ENCODE results near the gene STK39. TPM values are rescaled to one million over a fixed set of nuclear protein-coding genes. Genes with fewer than 3 reads are reported as not detected.

STK39 gene
- total RNA-seq, 2 experiments from 2014 or later, result 17.7 to 41.1 TPM

DNA sequence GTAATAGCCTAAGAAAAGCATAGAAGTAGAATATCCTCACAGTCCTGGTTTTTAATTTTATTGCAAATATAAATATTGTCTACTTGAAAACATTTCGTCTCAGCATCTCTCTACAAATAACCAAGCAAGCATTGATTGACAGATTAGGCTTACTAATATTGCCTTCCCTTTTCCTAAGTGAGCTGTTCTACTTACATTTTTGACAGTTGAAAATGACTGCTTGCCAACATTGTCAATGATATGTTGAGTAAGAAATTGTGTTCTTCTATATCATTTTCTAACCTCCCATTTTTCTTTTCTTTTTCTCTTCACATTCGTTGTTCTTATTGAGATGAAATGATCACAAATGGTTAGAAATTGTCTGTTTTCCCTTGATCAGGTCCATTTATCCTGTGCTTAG is 47.0 kb upstream of the STK39 start:
- ChIA-PET POLR2A (interaction anchor here (0.6 kb wide), 1 partner anchor 90 kb away, joined by 4 read pairs; no protein-coding TSS in a partner anchor), CTCF (ENCODE audit: unreplicated experiment) (no interaction called here)
- TF ChIP-seq, protein P1, sequence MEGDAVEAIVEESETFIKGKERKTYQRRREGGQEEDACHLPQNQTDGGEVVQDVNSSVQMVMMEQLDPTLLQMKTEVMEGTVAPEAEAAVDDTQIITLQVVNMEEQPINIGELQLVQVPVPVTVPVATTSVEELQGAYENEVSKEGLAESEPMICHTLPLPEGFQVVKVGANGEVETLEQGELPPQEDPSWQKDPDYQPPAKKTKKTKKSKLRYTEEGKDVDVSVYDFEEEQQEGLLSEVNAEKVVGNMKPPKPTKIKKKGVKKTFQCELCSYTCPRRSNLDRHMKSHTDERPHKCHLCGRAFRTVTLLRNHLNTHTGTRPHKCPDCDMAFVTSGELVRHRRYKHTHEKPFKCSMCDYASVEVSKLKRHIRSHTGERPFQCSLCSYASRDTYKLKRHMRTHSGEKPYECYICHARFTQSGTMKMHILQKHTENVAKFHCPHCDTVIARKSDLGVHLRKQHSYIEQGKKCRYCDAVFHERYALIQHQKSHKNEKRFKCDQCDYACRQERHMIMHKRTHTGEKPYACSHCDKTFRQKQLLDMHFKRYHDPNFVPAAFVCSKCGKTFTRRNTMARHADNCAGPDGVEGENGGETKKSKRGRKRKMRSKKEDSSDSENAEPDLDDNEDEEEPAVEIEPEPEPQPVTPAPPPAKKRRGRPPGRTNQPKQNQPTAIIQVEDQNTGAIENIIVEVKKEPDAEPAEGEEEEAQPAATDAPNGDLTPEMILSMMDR (conservative IDR thresholded peaks at IDR 0.05; ENCODE audit: low read length), result no peak
- TF ChIP-seq EZH2phosphoT487 (IDR thresholded peaks at IDR 0.05; ENCODE audit: borderline replicate concordance, low read depth, low read length), result no peak
- H3K9me3 ChIP-seq (ENCODE audit: low read length), result no peaks in the 10 kb centered on the region
- no peak overlapping the region for H2AFZ ChIP-seq (ENCODE audit: low read length)
- H4K20me1 ChIP-seq (ENCODE audit: insufficient read depth, low read length), result no peaks in the 10 kb centered on the region
- no peaks in the 10 kb centered on the region for H3K9me2 ChIP-seq (ENCODE audit: insufficient read depth, low read length)
- no peak overlapping the region for H3K4me2 ChIP-seq (ENCODE audit: low read length)
- no peak overlapping the region for H3K4me3 ChIP-seq (ENCODE audit: low read depth, low read length, poor library complexity, severe bottlenecking)
- H3K36me3 ChIP-seq (ENCODE audit: insufficient read depth, low read length), result no peaks in the 10 kb centered on the region
- no peaks in the 10 kb centered on the region for H3K4me1 ChIP-seq (ENCODE audit: insufficient read depth, low read length, poor library complexity, severe bottlenecking)
- no peaks in the 10 kb centered on the region for H3K79me2 ChIP-seq (ENCODE audit: insufficient read depth, low read depth, low read length)
- H3K27ac ChIP-seq (ENCODE audit: low read depth, low read length, poor library complexity, severe bottlenecking), result no peak overlapping the region
- intact Hi-C loops (cut with micrococcal nuclease; ENCODE audit: unreplicated experiment), result no loop called here
- BruUV-seq (replicated peaks), result no TSS peak
- DNase-seq (ENCODE audit: low spot score), result no peak

DNA sequence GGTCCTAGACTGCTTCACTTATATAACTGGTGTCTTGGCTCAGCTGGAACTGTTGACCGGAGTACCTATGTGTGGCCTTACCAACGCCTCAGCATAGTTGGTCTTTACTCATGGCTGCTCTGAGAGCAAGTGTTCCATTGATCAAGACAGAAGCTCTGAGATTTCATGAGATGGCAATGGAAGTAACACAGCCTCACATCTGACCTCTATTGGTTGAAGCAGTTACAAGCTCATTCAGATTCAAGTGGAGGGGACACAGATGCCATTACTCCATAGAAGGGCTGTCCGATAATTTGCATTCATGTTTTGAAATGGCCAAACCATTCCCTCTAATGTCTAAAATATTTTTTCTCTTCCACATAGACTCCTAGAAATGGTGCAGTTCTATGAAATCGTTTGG is 46.4 kb upstream of the STK39 start:
- ChIA-PET POLR2A (no interaction called here), CTCF (ENCODE audit: unreplicated experiment) (interaction anchor here (0.5 kb wide), 1 partner anchor 1157 kb away, joined by 3 read pairs; no protein-coding TSS in a partner anchor)
- H3K36me3 ChIP-seq (ENCODE audit: insufficient read depth, low read length), result no peaks in the 10 kb centered on the region
- no TSS peak for BruUV-seq (replicated peaks)
- no peak overlapping the region for H3K27ac ChIP-seq (ENCODE audit: low read depth, low read length, poor library complexity, severe bottlenecking)
- H3K4me2 ChIP-seq (ENCODE audit: low read length), result no peak overlapping the region
- no peaks in the 10 kb centered on the region for H3K9me2 ChIP-seq (ENCODE audit: insufficient read depth, low read length)
- H3K79me2 ChIP-seq (ENCODE audit: insufficient read depth, low read depth, low read length), result no peaks in the 10 kb centered on the region
- intact Hi-C loops (cut with micrococcal nuclease; ENCODE audit: unreplicated experiment), result no loop called here
- H3K4me3 ChIP-seq (ENCODE audit: low read depth, low read length, poor library complexity, severe bottlenecking), result no peak overlapping the region
- no peak for TF ChIP-seq EZH2phosphoT487 (IDR thresholded peaks at IDR 0.05; ENCODE audit: borderline replicate concordance, low read depth, low read length)
- TF ChIP-seq, protein P1 (conservative IDR thresholded peaks at IDR 0.05; ENCODE audit: low read length), result no peak
- H3K9me3 ChIP-seq (ENCODE audit: low read length), result no peaks in the 10 kb centered on the region
- H2AFZ ChIP-seq (ENCODE audit: low read length), result no peak overlapping the region
- no peaks in the 10 kb centered on the region for H4K20me1 ChIP-seq (ENCODE audit: insufficient read depth, low read length)
- H3K4me1 ChIP-seq (ENCODE audit: insufficient read depth, low read length, poor library complexity, severe bottlenecking), result no peaks in the 10 kb centered on the region
- no peak for DNase-seq (ENCODE audit: low spot score)

DNA sequence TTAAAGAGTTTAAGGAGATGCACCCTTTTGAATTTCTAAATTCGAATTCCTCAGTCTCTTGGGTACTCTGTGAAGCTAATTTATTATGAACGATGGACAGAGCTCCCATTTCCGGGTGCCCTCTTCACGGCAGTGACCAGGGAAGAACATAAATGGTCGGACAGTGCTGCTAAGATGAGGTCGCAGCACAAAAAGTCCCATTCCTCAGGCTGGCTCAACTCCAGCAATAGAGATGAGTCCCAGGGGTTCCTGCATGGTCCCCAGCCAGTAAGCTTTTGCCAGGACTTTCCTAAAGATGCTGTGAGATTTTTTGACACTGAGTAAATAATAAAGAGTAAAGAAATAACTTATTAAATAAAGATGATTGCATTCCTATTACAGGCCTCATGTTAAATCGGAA is 43.0 kb upstream of the STK39 start:
- DNase-seq (ENCODE audit: low spot score), result no peak
- BruUV-seq (replicated peaks), result no TSS peak
- CTCF ChIA-PET (ENCODE audit: unreplicated experiment), result no interaction called here
- POLR2A ChIA-PET, result no interaction called here
- H3K9me3 ChIP-seq (ENCODE audit: low read length), result no peaks in the 10 kb centered on the region
- H3K4me3 ChIP-seq (ENCODE audit: low read depth, low read length, poor library complexity, severe bottlenecking), result no peak overlapping the region
- H3K36me3 ChIP-seq (ENCODE audit: insufficient read depth, low read length), result no peaks in the 10 kb centered on the region
- H3K9me2 ChIP-seq (ENCODE audit: insufficient read depth, low read length), result no peaks in the 10 kb centered on the region
- H2AFZ ChIP-seq (ENCODE audit: low read length), result no peak overlapping the region
- H3K4me1 ChIP-seq (ENCODE audit: insufficient read depth, low read length, poor library complexity, severe bottlenecking), result no peaks in the 10 kb centered on the region
- H3K4me2 ChIP-seq (ENCODE audit: low read length), result no peak overlapping the region
- H3K27ac ChIP-seq (ENCODE audit: low read depth, low read length, poor library complexity, severe bottlenecking), result no peak overlapping the region
- H3K79me2 ChIP-seq (ENCODE audit: insufficient read depth, low read depth, low read length), result no peaks in the 10 kb centered on the region
- intact Hi-C loops (cut with micrococcal nuclease; ENCODE audit: unreplicated experiment), result no loop called here
- no peaks in the 10 kb centered on the region for H4K20me1 ChIP-seq (ENCODE audit: insufficient read depth, low read length)
- TF ChIP-seq EZH2phosphoT487 (IDR thresholded peaks at IDR 0.05; ENCODE audit: borderline replicate concordance, low read depth, low read length), result no peak
- TF ChIP-seq, protein P1 (conservative IDR thresholded peaks at IDR 0.05; ENCODE audit: low read length), result no peak
